ENCODE measurements around the gene NUDT5.

DNA sequence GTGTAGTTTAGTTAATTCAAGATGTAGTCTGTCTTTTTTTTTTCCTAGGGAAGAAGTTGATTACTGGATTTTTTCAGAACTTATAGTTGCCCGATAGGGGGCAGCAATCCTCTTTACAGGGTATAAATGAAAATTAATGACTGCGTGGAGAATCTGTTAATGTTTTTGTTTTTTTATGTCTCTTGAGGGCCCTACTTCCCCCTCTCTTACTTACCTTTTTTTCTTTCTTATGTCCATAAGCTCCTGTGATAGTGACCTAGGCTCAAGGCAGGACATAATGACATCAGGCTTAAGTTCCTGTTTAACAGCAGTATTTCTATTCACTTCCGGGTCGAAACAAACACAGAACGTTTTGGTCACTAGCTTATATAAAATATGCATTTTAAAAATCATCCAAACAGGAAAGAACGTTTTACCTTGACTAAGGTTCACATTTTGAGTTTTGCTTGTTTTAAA lies 19.1 kb upstream of the NUDT5 start:
- TF ChIP-seq, protein P1, sequence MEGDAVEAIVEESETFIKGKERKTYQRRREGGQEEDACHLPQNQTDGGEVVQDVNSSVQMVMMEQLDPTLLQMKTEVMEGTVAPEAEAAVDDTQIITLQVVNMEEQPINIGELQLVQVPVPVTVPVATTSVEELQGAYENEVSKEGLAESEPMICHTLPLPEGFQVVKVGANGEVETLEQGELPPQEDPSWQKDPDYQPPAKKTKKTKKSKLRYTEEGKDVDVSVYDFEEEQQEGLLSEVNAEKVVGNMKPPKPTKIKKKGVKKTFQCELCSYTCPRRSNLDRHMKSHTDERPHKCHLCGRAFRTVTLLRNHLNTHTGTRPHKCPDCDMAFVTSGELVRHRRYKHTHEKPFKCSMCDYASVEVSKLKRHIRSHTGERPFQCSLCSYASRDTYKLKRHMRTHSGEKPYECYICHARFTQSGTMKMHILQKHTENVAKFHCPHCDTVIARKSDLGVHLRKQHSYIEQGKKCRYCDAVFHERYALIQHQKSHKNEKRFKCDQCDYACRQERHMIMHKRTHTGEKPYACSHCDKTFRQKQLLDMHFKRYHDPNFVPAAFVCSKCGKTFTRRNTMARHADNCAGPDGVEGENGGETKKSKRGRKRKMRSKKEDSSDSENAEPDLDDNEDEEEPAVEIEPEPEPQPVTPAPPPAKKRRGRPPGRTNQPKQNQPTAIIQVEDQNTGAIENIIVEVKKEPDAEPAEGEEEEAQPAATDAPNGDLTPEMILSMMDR (IDR thresholded peaks at IDR 0.05), result peak; percentile 41 to 70 (median 59)
- no peak for TF ChIP-seq POLR2A (IDR thresholded peaks at IDR 0.05)
